ENCODE measurements around the gene CSRNP3. TPM values are rescaled to one million over a fixed set of nuclear protein-coding genes. Genes with fewer than 3 reads are reported as not detected.
"Not testable (repeated sequence)": the region's sequence is repeated elsewhere in the genome, so short reads cannot be mapped to it uniquely, and the experiment has no call there.

Gene CSRNP3
- total RNA-seq, 1 donor from 2014 or later = 20.6 TPM

DNA sequence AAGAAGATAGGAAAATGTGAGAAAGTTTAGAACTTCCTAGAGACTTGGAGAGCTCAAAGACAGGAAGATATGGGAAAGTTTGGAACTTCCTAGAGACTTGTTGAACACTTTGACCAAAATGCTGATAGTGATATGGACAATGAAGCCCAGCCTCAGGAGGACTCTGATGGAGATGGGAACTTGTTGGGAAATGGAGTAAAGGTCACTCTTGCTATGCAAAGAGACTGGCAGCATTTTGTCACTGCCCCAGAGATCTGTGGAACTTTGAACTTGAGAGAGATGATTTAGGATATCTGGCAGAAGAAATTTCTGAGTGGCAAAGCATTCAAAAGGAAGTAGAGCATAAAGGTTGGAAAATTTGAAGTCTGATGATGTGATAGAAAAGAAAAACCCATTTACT is 121.5 kb downstream of the CSRNP3 start:
- not testable (repeated sequence) for DNase-seq

- DNase-seq = no peak
Measured at GRCh38 chr2:165593081-165593480, 123.6 kb downstream of the CSRNP3 start.

DNA sequence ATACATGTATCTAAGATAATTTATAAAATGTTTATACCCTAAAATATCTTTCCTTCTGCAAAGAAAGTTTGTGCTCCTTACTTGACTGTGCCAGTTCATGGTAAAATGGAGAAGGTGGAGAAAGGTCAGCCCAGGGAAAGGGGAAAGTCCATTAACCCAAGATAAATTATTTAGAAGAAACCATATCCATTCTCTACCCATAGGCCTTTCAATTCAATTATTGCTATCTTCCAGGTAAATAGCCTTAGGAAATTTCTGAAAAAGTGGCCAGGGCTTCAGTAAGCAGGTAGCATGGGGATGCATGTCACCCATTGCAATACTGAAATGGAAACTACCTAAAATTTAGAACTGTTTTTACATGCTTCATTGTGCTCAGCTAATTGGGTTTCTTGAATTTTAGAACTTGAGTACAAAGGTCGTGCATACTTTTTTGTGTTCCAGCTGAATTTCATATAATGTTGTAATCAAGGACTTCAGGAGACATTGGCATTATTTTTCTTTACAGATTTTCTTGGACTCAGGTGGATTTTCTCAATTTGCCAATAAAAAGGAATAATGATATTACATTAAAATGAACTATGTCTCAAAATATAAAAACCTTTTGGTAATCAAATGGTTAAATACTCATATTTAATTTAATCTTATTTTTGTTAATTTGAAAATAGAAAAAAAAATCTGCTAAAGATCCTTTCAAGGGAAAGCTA is 124.9 kb downstream of the CSRNP3 start:
- no peak for DNase-seq

- DNase-seq = no peak
Measured at GRCh38 chr2:165594935-165595255, 125.4 kb downstream of the CSRNP3 start.

GRCh38 chr2:165596788-165597187 is 127.3 kb downstream of the CSRNP3 start:
- DNase-seq = no peak

- DNase-seq = no peak
Measured at GRCh38 chr2:165601065-165601830, 131.8 kb downstream of the CSRNP3 start.

GRCh38 chr2:165601928-165602521 is 132.5 kb downstream of the CSRNP3 start:
- DNase-seq = no peak

GRCh38 chr2:165609672-165610071 is 140.2 kb downstream of the CSRNP3 start:
- no peak for DNase-seq

- no peak for DNase-seq
Measured at GRCh38 chr2:165610591-165611029, 141.1 kb downstream of the CSRNP3 start.

DNA sequence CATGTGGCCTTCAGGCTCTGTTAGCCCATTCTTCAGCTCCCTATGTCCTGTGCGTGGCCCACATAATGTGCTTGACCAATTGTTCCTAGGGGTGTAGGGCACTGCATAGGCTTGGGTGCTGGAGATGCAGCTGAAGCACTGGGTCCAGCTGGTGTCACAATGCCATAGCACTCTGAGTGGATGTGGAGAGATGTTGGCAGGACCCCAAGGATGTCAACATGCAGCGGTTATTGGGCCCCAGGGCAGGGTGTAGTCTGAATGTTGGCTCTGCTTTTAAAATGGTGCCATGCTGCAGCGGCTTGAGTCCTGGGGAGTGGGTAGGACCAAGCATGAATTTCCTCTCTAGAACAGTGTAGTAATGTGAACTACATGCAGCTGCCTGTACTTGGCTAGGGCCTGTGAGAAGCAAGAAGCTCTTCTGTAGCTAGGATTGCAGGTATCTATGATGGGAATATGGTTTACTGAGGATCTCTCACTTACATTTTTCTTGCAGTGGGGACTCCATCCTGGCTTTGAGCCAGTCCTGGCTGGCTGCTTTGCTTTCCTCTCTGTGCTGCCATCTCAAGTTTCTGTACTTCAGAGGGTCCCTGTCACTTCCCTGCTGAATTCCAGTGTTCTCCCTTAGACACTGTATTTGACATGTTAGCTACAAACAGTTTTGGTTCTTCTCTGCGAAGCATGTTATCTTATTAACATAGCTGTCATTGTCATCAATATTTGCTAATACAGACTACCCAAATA is 148.4 kb downstream of the CSRNP3 start:
- peak; percentile 37 for DNase-seq

- no peak for DNase-seq
Measured at GRCh38 chr2:165618806-165619205, 149.3 kb downstream of the CSRNP3 start.

GRCh38 chr2:165621086-165621560 is 151.6 kb downstream of the CSRNP3 start:
- no peak for DNase-seq

- no peak for DNase-seq
Measured at GRCh38 chr2:165623161-165623560, 153.7 kb downstream of the CSRNP3 start.

DNA sequence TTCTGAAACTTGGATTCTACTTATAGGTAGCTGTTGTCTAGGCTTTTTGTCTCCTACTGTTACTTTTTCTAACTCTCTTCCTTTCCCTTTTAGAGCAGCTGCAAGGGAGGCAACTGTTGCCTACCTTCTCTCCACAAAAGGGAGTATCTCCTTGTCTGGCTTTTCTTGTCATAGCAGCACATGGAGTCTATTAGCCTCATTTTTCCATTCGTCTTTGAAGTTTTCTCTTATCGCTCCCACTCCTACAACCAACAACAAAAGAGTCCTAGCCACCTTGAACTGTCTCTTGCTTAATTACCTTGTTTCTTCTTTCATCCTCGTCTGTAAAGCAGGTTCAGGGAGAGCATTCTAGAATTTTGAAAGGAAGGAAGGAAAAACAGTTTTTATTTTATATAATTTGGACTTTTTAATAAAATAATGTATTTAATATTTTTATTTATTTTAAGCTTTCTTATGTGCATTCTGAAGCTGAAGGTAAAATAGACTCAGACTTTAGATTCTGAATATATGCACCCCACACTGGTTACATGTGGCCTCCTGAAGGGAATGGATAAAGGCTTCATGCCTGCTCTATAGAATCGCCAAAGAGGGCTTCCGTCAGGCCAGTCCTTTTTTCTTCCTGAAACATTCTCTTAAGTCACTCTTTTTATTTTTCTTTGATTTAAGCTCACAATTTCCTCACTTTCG is 154.4 kb downstream of the CSRNP3 start:
- no peak for DNase-seq

DNA sequence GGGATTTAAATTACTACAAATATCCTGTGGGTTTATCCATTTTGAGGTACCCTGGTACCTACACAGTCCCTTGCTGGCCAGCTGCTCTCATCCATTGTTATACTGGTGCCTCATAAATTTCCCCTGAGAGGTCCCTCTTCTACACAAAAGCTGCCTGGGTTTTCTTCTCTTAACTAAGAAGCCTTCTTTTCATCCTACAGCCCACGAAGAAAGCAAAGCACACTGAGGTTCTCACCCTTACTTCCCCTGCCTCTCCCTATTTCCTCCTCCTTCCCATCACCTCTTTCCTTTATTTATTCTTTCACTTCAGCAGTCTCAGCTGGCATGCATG is 154.9 kb downstream of the CSRNP3 start:
- no peak for DNase-seq

DNA sequence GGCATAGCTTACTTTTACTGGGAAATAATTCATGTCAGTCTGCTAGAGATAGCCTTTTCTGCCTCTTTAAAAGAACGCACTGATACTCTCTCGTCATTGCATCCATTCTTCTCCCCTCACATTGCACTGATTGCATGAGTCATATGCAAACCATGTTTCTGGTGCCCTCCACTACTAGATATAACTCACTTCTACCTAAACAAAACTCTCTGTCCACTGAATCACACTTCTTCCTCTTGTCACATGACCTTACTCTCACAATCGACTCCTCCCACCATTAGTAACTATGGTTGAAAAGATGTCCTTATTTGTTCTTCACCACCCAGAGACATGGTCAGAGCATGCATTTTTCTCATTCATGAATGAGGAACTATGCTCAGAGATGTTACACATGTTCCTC is 158.0 kb downstream of the CSRNP3 start:
- DNase-seq = no peak

GRCh38 chr2:165629776-165630175 is 160.3 kb downstream of the CSRNP3 start:
- no peak for DNase-seq

DNA sequence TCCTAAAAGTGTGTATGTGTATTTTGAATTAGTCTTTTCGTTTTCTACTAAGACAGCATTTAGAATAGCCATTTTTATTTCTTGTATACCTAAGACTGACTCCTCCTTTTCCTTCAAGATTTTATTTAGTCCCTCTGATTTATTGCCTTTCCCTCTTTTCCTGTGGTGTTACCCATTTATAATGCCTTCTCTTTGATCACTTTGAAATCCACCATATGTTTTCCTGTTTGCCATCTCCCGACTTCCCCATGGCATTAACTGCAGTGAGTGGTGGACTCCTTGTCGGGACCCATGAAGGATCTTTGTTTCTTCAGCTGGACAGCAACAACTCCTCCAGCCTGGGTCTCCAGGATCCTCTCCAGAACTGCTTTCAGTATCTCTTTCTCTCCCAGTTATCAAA is 160.7 kb downstream of the CSRNP3 start:
- DNase-seq = no peak

- DNase-seq = no peak
Measured at GRCh38 chr2:165631089-165631488, 161.6 kb downstream of the CSRNP3 start.

DNA sequence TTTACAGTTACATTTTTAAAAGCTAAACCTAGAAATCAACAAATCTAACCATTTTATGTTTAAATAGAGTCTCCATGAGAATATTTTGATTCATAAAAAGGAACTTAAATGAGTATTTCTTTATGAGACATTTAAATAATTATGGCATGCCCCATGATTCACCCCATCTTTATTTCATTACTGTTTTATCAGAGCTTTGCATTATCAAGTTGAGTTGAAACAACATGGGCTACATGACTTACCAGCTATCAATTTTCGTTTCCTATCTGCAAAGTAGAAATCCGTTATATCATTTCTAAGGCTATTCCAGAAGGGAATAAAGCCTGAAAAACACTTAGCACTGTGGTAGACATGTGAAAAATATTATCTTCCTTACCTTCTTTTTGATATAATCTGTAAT is 163.1 kb downstream of the CSRNP3 start:
- DNase-seq = no peak

DNA sequence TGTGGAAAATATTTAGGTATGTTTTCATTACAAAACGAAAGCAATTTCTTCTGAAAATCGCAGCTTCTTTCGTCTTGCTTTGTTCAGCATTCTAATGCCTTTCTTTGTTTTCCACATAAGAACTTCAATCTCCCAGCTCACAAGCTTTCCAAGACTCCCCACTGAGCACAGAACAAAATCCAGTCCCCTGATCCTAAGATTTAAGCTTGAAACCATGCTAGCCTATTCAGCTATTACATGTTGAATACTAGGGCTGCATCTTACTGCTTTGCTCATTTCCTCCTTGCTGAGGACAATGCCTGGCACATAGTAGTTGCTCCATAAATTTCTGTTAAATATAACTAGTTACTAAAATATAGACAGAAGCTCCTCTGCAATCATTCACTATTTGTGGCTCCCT is 163.9 kb downstream of the CSRNP3 start:
- DNase-seq = no peak

GRCh38 chr2:165634282-165634681 is 164.8 kb downstream of the CSRNP3 start:
- no peak for DNase-seq
